ENCODE data around the gene CES4A. TPM values are rescaled to one million over a fixed set of nuclear protein-coding genes. Genes with fewer than 3 reads are reported as not detected.

CES4A gene
- total RNA-seq, 2 donors from 2014 or later = 7.8 to 20.6 TPM

GRCh38 chr16:66959704-66960161 lies 28.7 kb upstream of the CES4A start:
- Histone ChIP-seq H3K9me3 (no peaks in the 10 kb centered on the region), H3K36me3 (no peaks in the 10 kb centered on the region), H3K4me3 (no peak overlapping the region), H3K27ac (no peak overlapping the region), H3K27me3 (no peaks in the 10 kb centered on the region), H3K4me1 (no peaks in the 10 kb centered on the region)
- TF ChIP-seq, protein P1, sequence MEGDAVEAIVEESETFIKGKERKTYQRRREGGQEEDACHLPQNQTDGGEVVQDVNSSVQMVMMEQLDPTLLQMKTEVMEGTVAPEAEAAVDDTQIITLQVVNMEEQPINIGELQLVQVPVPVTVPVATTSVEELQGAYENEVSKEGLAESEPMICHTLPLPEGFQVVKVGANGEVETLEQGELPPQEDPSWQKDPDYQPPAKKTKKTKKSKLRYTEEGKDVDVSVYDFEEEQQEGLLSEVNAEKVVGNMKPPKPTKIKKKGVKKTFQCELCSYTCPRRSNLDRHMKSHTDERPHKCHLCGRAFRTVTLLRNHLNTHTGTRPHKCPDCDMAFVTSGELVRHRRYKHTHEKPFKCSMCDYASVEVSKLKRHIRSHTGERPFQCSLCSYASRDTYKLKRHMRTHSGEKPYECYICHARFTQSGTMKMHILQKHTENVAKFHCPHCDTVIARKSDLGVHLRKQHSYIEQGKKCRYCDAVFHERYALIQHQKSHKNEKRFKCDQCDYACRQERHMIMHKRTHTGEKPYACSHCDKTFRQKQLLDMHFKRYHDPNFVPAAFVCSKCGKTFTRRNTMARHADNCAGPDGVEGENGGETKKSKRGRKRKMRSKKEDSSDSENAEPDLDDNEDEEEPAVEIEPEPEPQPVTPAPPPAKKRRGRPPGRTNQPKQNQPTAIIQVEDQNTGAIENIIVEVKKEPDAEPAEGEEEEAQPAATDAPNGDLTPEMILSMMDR (IDR thresholded peaks at IDR 0.05) = no peak
- no peak for DNase-seq (ENCODE audit: low spot score)

DNA sequence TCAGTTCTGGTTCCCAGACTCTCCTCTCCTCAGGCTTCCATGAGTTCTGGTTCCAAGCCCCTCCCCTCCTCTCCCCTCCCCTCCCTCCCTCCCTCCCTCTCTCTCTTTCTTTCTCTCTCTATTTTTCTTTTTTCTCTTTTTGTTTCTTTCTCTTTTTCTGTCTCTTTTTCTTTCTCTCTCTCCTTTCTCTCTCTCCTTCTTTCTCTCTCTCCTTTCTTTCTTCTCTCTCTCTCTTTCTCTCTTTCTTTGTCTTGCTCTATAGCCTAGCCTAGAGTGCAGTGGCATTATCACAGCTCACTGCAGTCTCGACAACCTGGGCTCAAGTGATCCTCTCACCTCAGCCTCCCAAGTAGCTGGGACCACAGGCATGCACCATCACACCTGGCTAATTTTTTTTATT lies 28.1 kb upstream of the CES4A start:
- Histone ChIP-seq H3K27ac (no peak overlapping the region), H3K9me3 (no peaks in the 10 kb centered on the region), H3K4me1 (no peaks in the 10 kb centered on the region), H3K36me3 (no peaks in the 10 kb centered on the region), H3K27me3 (no peaks in the 10 kb centered on the region), H3K4me3 (no peak overlapping the region)
- TF ChIP-seq, protein P1 (IDR thresholded peaks at IDR 0.05) = no peak
- no peak for DNase-seq (ENCODE audit: low spot score)

GRCh38 chr16:66961065-66961744 lies 27.2 kb upstream of the CES4A start, which contains the start of gene CES3:
TSS of gene CES3 (plus strand) at chr16:66961266. CDS start at chr16:66961308, 42 bp downstream.
- H3K4me1 ChIP-seq = no peaks in the 10 kb centered on the region
- no peak within 1 kb of the TSS for H3K27ac ChIP-seq
- no peak within 1 kb of the TSS for H3K4me3 ChIP-seq
- no peaks in the 10 kb centered on the region for H3K36me3 ChIP-seq
- TF ChIP-seq, protein P1 (IDR thresholded peaks at IDR 0.05) = peak; percentile 43 to 68
- no peaks in the 10 kb centered on the region for H3K9me3 ChIP-seq
- no peak for DNase-seq (ENCODE audit: low spot score)
- H3K27me3 ChIP-seq = no peaks in the 10 kb centered on the region

GRCh38 chr16:66961914-66962313 lies 26.5 kb upstream of the CES4A start:
- TF ChIP-seq, protein P1 (IDR thresholded peaks at IDR 0.05) = no peak
- Histone ChIP-seq H3K4me3 (no peak overlapping the region), H3K9me3 (no peaks in the 10 kb centered on the region), H3K4me1 (no peaks in the 10 kb centered on the region), H3K27me3 (no peaks in the 10 kb centered on the region), H3K27ac (no peak overlapping the region), H3K36me3 (no peaks in the 10 kb centered on the region)
- no peak for DNase-seq (ENCODE audit: low spot score)

GRCh38 chr16:66964049-66964448 lies 24.3 kb upstream of the CES4A start:
- Histone ChIP-seq H3K4me1 (no peaks in the 10 kb centered on the region), H3K9me3 (no peaks in the 10 kb centered on the region), H3K27ac (no peak overlapping the region), H3K4me3 (no peak overlapping the region), H3K27me3 (no peaks in the 10 kb centered on the region), H3K36me3 (no peaks in the 10 kb centered on the region)
- DNase-seq (ENCODE audit: low spot score) = no peak
- TF ChIP-seq, protein P1 (IDR thresholded peaks at IDR 0.05) = no peak

DNA sequence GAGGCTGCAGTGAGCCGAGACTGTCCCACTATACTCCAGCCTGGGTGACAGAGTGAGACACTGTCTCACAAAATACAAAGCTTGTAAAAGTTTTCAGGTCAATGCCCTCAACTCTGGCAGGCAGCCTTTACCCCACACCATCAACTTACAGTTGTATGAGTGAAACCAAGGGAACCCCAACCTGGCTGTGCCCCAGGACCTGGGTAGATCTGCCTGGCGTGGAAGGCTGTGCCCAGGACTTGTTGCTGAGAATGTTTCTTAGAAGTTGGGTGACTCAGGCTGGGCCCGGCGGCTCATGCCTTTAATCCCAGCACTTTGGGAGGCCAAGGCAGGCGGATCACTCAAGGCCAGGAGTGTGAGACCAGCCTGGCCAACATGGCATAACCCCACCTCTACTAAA lies 19.5 kb upstream of the CES4A start:
- Histone ChIP-seq H3K9me3 (no peaks in the 10 kb centered on the region), H3K4me1 (no peaks in the 10 kb centered on the region), H3K4me3 (no peak overlapping the region), H3K27ac (no peak overlapping the region), H3K36me3 (no peaks in the 10 kb centered on the region), H3K27me3 (no peaks in the 10 kb centered on the region)
- DNase-seq (ENCODE audit: low spot score) = no peak
- TF ChIP-seq, protein P1 (IDR thresholded peaks at IDR 0.05) = no peak
